Germinal center (tissue), 1 donor: ENCODE results near the gene MCM7.

Experiments
- DNase-seq: peaks from one replicate; pipeline ENCODE4 v3.0.0; 2012; ENCODE audit warnings: mixed read lengths, low spot score

MCM7 gene

GRCh38 chr7:100122568-100122967, 21.4 kb upstream of the MCM7 start:
- DNase-seq = no peak

- no peak for DNase-seq
These were observed 20.9 kb upstream of the MCM7 start for GRCh38 chr7:100122067-100122466.

DNA sequence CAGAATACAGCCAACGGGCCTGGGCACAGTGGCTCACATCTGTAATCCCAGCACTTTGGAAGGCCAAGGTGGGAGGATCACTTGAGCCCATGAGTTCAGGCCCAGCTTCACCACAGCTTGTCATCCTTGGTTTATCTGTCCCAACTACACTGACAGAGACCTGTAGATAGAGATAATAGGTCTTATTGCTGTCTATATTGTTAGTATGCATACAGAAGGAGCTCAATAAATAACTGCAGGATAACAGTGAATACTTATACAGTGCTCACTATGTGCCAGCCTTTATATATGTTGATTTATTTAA, 19.5 kb upstream of the MCM7 start:
- DNase-seq = no peak

DNA sequence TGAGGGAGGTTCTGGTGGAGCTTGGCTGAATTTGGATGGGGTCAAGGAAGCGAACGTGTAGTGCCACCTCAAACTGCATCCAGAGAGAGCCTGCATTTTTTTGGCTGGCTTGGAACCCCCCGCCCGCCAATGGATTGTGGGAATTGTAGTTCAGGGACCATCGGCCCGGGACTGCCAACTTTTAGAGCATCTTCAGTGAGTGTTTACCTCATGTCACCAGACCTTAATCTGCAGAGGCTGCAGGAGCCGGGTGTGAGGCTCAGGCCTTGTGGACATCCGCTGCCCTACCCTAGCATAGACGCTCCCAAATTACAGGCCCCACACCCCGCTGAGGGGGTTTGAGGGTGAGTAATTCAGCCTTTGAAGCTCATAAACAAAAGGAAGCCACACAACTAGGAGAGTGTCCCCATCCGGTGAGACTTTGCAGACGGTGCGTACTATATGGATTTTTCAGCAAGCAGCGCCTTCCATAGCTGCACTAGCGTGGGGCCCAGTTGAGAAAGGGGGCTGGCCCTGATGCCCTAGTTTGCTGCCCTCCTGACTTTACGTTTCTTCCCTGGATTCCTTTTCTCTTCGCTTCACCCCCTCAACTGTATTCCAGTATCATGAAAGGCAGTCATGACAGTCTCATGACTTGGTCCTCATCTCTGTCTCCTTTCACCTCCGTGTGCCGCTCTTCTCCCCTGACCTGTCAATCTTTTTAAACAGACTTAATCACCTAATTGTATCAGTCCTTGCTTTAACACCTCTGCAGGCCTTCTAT, 19.0 kb upstream of the MCM7 start:
- DNase-seq = peak; percentile 67

DNA sequence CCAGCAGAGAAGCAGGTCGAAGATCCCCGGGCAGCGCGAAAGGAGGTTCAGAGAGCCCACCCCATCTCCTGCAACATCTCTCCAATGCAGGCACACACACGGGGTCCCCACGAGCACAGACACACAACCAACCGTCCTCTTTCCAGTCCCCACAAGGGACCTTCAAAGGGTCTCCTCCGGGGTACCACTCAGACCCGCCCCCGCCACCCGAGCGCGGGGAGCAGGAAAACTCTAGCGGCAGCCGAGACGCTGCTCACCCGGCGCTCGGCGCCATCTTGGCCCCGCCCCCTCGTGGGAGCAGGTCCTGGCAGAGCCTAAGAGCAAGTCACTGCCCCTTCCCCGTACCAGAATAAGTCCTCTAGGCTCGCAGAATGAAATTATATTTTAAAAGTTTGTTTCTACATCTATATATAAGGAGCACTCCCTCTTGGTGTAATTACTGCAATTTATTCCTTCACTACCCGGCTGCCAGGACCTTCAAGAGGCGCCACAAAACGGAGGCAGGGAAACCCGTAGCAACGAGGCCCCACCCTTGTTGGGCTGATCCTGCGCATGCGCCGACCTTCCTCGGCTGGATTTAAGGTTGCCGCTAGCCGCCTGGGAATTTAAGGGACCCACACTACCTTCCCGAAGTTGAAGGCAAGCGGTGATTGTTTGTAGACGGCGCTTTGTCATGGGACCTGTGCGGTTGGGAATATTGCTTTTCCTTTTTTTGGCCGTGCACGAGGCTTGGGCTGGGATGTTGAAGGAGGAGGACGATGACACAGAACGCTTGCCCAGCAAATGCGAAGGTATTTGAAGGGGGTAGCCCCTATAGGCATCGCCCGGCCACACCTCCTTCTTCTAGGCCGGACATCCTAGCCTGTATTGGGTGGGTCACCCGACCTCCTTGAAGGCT, 18.1 kb upstream of the MCM7 start, which contains the start of the genes CNPY4 and TAF6:
CNPY4 (plus strand) TSS at position 563 of the 898 bp plus-strand sequence; CDS start at position 674, 111 bp downstream.
TAF6 (minus strand) TSS at position 287 of the 898 bp plus-strand sequence. CDS start 5,149 bp downstream, outside the sequence.
- peak; percentile 99 for DNase-seq

GRCh38 chr7:100118388-100119071, 17.3 kb upstream of the MCM7 start:
- no peak for DNase-seq

- DNase-seq = no peak
These were observed 13.8 kb upstream of the MCM7 start for GRCh38 chr7:100115026-100115425.

GRCh38 chr7:100111914-100112313, 10.7 kb upstream of the MCM7 start:
- DNase-seq = no peak

DNA sequence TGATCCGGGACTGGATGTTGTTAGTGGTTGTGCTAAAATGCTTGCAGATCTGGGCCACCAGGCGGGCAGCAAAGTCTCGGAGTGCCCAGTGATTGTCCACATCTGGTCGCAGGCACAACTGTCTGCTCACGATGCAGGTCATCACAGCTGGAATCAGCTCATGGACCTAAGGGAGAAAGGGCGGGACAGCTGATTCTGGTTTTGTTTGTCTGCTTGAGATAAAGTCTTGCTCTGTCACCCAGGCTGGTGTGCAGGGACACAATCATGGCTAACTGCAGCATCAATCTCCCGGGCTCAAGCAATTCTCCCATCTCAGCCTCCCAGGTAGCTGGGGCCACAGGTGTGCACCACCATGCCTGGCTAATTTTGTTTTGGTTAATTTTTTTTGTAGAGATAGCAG, 10.0 kb upstream of the MCM7 start:
- DNase-seq = no peak

GRCh38 chr7:100109521-100110163, 8.4 kb upstream of the MCM7 start:
- no peak for DNase-seq

- no peak for DNase-seq
These were observed 6.7 kb upstream of the MCM7 start for GRCh38 chr7:100107890-100108289.

GRCh38 chr7:100107125-100107737, 6.0 kb upstream of the MCM7 start:
- no peak for DNase-seq

DNA sequence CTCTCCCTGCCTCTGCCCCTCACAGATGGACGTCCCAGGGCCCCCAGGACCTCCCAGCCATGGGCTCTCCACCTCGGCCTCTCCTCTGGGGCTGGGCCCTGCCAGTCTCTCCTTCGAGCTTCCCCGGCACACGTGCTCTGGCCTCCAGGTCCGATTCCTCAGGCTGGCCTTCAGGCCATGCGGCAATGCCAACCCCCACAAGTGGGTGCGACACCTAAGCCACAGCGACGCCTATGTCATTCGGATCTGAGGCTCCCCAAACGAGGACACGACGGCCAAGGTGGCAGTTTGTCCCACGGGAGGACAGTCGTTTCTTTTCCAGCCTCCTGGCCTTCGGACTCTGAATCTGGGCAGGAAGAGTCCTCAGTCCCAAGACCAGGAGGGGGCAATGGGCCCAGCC, 5.4 kb upstream of the MCM7 start:
- no peak for DNase-seq

DNA sequence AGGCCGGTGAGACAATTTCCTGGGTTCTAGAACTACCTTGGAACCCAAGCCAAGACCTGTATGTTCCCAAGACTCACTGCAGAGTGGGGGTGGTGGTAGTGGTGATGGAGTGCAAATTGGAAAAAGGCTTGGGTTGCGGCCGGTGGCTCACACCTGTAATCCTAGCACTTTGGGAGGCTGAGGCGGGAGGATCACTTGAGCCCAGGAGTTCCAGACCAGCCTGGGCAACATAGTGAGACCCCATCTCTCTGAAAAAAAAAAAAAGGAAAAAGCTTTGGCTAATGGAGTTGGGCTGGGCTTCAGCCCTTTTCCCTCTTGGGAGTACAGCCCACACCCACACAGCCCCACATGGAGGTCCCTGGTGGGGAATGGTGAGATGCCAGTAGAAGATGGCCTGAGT, 4.3 kb upstream of the MCM7 start:
- DNase-seq = no peak

DNA sequence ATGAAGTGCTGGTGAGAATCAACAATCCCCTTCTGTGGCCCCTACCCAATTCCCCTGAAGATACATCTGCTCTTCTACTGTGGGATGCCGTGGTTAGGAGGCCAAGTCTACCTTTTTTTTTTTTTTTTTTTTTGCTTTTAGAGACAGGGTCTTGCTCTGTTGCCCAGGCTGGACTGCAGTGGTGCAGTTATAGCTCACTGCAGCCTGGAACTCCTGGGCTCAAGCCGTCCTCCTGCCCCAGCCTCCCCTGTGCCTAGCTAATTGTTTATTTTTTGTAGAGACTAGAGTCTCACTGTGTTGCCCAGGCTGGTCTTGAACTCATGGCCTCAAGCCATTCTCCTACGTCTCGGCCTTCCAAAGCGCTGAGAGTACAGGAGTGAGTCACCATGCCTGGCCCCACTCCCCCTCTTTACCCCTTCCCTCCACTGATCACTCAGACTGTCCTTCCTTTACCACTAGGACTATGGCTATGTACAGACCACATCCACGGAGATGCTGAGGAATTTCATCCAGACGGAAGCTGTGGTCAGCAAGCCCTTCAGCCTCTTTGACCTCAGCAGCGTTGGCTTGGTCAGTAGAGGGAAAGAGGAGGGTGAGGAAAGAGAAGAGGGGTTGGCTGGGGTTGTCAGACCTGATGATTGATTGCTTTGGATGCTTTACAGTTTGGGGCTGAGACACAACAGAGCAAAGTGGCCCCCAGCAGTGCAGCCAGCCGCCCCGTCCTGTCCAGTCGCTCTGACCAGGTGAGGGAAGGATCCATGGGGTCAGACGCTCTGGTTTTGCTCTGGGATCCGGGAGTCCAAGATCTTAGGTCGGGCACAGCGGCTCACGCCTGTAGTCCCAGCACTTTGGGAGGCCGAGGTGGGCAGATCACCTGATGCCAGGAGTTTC, 2.0 kb upstream of the MCM7 start:
- DNase-seq = no peak

GRCh38 chr7:100100420-100101015, 679 bp downstream of the MCM7 start:
- peak; percentile 95 for DNase-seq

- no peak for DNase-seq
These were observed 1.7 kb downstream of the MCM7 start for GRCh38 chr7:100099452-100099851.

DNA sequence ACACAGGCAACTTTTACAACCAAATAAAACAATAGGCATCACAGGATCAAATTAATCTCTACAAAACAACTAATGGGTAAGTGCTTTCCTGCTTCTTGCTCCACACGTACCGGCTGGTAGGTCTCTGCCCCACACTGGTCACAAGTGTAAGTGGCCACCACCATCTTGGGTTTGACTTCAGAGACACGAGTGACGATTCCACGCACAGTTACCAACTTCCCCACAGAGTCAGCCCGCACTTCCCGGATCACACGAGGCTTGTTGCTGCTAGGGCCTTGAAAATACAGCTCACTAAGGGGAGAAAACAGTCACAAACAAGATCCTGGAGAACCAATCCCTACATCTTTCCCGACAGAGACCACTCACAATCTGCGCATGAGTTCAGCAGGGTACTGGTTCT, 2.3 kb downstream of the MCM7 start:
- DNase-seq = no peak

DNA sequence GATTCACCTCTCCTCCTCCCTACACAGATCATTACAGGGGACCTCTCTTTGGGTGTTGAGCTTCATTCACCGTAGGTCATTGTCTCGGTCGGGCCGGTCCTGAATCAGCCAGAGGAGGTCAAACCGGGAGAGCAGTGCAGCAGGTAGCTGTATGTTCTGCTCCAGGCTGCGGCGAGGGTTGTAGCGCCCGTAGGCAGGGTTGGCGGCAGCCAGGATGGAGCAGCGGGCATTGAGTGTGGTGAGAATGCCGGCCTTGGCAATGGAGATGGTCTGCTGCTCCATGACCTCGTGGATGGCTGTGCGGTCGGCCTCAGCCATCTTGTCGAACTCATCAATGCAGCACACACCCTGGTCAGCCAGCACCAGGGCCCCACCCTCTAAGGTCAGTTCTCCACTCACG, 5.5 kb downstream of the MCM7 start:
- no peak for DNase-seq

DNA sequence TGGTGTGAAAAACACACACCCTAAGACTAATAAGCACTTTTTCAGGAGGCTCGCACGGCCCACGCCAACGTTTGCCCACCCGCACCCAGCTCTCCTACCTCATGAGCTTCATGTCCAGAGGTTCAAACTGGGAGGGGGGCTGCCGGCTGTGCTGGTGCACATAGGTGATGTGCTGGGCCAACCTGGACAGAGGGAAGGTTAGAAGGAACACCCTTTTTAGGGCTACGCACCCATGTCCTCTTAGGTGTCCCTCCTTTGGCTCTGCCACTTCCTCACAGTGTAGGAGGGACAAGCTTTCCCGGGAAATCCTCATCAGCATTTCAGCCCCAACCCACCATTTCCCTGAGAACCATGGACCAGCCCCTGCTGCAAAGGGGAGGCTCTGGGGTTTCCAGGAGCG, 5.9 kb downstream of the MCM7 start:
- no peak for DNase-seq
